AG04449 (cell line): ENCODE measurements around the gene SLC24A3.
"Not testable (repeated sequence)": the region's sequence is repeated elsewhere in the genome, so short reads cannot be mapped to it uniquely, and the experiment has no call there.

Experiments used
- CTCF ChIA-PET: fragments of 350-600 bp; formaldehyde crosslinking; extraction: SDS; loops from one replicate; lab custom pipeline; 2021; ENCODE audit warnings: antibody characterized with exemption; lab: Yijun Ruan, JAX
- POLR2A ChIA-PET: fragments of 400-600, 350-600 bp; formaldehyde crosslinking; extraction: SDS; loops from one replicate; lab custom pipeline; 2020; ENCODE audit warnings: antibody characterized with exemption, inconsistent platforms; lab: Yijun Ruan, JAX
- DNase-seq: peaks from one replicate; pipeline ENCODE4 v3.0.0-alpha.2; 2010; ENCODE audit warnings: low read depth, low spot score
- H3K4me3 ChIP-seq: 2 replicates; pipeline ENCODE4 v1.5.1; 2011; ENCODE audit warnings: low read depth, mild to moderate bottlenecking, control low read depth, low read length
- TF ChIP-seq, protein P1 (sequence below): IDR thresholded peaks from one replicate; pipeline ENCODE4 v1.5.1; 2011; ENCODE audit warnings: mild to moderate bottlenecking, moderate library complexity, low read length, control low read depth, inconsistent platforms; ENCODE audit not compliant: insufficient read depth; ENCODE audit errors: missing control alignments

The SLC24A3 gene

DNA sequence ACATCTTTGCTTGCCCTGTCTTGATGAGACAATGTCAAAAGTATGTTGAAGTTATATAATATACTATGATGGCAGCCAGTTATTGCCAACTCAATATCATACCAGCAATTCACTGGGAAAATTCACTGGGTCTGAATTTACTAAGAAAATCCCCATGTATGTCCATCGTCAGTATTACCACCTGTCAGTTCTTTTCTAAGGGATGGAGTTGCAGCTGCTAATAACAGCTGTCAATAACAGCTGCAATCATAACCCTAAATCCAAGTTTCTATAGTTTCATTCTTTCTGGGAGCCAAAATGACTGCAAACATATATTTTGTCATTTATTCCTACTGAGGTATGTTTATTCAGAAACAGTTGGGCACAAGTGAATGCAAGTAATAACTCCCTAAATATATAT is 413.0 kb downstream of the SLC24A3 start:
- CTCF ChIA-PET: no interaction called here
- TF ChIP-seq, protein P1, sequence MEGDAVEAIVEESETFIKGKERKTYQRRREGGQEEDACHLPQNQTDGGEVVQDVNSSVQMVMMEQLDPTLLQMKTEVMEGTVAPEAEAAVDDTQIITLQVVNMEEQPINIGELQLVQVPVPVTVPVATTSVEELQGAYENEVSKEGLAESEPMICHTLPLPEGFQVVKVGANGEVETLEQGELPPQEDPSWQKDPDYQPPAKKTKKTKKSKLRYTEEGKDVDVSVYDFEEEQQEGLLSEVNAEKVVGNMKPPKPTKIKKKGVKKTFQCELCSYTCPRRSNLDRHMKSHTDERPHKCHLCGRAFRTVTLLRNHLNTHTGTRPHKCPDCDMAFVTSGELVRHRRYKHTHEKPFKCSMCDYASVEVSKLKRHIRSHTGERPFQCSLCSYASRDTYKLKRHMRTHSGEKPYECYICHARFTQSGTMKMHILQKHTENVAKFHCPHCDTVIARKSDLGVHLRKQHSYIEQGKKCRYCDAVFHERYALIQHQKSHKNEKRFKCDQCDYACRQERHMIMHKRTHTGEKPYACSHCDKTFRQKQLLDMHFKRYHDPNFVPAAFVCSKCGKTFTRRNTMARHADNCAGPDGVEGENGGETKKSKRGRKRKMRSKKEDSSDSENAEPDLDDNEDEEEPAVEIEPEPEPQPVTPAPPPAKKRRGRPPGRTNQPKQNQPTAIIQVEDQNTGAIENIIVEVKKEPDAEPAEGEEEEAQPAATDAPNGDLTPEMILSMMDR: no peak
- no peak for DNase-seq
- POLR2A ChIA-PET: no interaction called here
- no peak overlapping the region for H3K4me3 ChIP-seq

DNA sequence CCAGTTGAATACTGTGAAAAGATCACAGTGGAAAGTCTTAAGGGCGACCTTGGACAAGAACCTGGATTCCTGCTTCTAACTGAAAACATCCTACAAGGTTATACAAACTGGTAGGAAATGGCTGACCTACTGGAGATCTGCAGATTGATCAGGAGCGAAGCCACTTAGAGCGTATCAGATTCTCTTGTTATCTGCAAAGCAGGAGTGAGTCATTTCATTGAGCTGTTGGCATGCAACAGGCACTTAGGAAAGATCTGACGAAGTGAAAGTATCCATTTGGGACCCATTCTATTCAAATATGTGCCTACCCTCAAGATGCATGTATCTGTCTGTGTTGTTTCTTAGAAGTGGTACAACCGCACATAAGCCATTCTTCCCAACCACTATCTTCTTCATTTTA is 414.5 kb downstream of the SLC24A3 start:
- CTCF ChIA-PET: interaction anchor here (1.2 to 1.5 kb wide), 3 partner anchors 35 to 39 kb away, joined by 3 to 8 read pairs (median 3); no protein-coding TSS in a partner anchor
- no peak for DNase-seq
- H3K4me3 ChIP-seq: no peak overlapping the region
- TF ChIP-seq, protein P1: no peak
- POLR2A ChIA-PET: no interaction called here

DNA sequence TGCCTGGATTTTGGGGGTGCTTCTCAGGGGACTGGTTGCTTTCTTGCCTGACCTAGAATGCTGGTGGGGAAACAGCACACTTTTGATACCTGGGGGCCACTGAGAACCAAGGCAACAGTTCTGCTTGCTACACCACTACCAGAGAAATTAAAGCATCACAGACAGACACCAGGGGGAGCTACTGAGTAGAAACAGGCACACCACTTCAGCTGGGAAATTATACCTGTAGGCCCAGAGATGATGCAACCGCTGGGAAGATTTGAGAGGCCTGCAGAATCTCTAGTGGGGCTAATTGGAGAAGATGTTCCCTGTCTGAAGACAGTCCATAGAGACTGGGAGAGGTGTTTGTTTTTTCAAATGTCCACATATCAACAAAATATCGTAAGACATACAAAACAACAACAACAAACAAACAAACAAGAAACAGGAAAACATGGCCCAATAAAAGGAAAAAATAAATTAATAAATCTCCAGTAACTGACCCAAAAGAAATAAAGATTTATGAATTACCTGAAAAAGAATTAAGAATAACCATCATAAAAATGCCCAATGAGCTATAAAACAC is 416.2 kb downstream of the SLC24A3 start:
- ChIA-PET POLR2A (interaction anchor here (0.6 kb wide), 1 partner anchor 346 kb away, joined by 3 read pairs; no protein-coding TSS in a partner anchor), CTCF (interaction anchor here (0.9 to 3.4 kb wide), 12 partner anchors 9 to 455 kb away, joined by 3 to 48 read pairs (median 4); no protein-coding TSS in a partner anchor)
- H3K4me3 ChIP-seq: no peak overlapping the region
- TF ChIP-seq, protein P1: peak; percentile 67
- DNase-seq: no peak

DNA sequence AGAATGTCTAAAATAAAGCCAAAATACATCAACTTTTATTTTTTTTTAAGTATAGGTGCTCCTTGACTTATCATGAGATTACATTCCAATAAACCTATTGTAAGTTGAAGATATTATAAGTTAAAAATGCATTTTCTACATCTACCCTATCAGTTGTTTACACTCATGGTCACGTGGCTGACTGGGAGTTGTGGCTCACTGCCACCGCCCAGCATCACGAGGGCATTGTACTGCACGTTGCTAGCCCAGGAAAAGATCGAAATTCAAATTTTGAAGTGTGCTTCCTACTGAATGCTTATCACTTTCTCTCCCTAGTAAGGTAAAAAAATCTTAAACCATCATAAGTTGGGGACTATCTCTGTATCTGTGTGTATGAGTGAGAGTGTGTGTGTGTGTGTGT is 419.0 kb downstream of the SLC24A3 start:
- H3K4me3 ChIP-seq: no peak overlapping the region
- CTCF ChIA-PET: interaction anchor here (1.5 to 3.4 kb wide), 3 partner anchors 10 to 32 kb away, joined by 6 to 48 read pairs (median 6); no protein-coding TSS in a partner anchor
- POLR2A ChIA-PET: no interaction called here
- no peak for DNase-seq
- TF ChIP-seq, protein P1: no peak

DNA sequence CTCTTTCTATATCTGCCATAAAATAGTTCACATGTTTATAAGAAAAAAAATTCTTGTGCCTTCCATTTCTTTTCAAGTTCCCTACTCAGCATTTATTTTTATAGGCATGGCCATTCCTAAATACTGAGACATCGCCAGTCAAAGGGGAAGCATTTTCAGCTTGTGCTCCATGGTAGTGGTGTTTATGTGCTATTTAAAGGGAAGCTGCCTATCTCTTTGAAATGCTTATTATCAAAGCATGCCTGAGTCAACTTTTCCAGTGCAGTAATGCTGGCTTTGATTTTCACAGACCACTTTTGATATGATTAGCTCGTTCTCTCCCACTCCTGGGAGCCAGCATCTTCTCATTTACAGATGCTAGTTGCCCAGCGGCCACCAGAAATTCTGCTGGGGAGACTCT is 421.5 kb downstream of the SLC24A3 start:
- H3K4me3 ChIP-seq: no peak overlapping the region
- TF ChIP-seq, protein P1: no peak
- peak; percentile 41 for DNase-seq
- ChIA-PET POLR2A (no interaction called here), CTCF (interaction anchor here (1.3 kb wide), 1 partner anchor 10 kb away, joined by 3 read pairs; no protein-coding TSS in a partner anchor)

DNA sequence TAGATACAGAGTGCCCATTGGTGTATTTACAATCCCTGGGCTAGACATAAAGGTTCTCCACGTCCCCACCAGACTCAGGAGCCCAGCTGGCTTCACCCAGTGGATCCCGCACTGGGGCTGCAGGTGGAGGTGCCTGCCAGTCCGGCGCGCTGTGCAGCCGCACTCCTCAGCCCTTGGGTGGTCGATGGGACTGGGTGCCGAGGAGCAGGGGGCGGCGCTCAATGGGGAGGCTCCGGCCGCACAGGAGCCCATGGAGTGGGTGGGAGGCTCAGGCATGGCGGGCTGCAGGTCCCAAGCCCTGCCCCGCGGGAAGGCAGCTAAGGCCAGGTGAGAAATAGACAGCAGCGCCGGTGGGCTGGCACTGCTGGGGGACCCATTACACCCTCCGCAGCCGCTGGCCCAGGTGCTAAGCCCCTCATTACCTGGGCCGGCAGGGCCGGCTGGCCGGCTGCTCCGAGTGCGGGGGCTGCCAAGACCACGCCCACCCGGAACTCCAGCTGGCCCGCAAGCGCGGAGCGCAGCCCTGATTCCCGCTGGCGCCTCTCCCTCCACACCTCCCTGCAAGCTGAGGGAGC is 427.1 kb downstream of the SLC24A3 start:
- POLR2A ChIA-PET, CTCF ChIA-PET, DNase-seq, H3K4me3 ChIP-seq: not testable (repeated sequence)
